HG03460 (cell line): ENCODE data around the gene MAP7D2.

Experiments
- ATAC-seq: cut with Tn5 transposase; IDR thresholded peaks from one replicate; pipeline ENCODE4 v1.9.1; 2021; ENCODE audit not compliant: unreplicated experiment

MAP7D2 gene

GRCh38 chrX:20116087-20116576 is 575 bp downstream of the MAP7D2 start:
- no peak for ATAC-seq

- no peak for ATAC-seq
These were observed 4.5 kb downstream of the MAP7D2 start for GRCh38 chrX:20112022-20112774.

DNA sequence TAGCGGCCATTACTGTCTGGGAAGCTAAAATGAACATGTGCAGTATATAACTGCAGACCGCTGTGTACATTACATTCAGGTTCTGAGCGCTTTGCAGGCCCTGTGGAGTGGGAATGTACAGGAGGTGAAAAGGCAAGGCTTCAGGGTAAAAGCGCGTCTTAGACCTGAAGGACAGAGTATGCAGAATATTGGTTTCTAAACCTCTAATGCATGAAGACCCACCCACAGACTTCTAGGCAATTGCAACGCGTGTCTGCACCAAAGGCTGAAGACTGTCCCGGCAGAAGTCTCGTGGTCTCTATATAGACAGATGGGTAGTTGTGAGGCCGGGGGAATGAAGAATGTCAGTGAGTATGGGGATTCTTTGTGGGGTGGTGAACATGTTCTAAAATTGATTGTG is 5.4 kb downstream of the MAP7D2 start:
- ATAC-seq: no peak

DNA sequence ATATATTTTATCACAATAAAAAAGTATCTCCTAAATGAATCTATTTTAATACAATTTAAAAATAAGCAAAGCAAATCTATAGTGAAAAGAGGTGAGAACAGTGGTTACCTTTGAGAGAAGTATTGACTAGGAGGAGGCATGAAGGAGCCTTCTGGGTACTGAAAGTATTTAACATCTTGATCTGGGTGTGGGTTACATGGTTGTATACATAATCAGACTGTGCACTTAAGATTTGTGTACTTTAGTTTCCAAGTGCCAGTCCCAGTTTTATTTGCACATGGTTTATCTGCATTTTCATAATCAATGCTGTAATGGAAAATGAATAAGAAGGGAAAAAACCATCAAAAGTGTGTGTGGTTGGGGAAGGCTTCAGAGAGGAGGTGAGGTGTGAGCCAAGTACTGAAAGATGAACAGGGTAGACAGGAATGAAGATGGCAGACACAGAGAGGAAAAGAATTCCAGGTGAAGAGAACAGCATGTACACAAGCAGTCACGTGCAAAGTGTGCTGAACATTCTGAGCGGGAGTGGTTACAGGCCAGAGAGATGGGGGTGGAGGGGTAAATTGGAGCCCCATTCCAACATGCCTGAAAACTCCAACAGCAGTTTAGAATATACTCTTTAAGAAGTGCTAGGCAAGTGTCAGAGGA is 14.6 kb downstream of the MAP7D2 start:
- ATAC-seq: no peak

- ATAC-seq: no peak
These were observed 25.2 kb downstream of the MAP7D2 start for GRCh38 chrX:20091499-20091898.

GRCh38 chrX:20089845-20090244 is 26.9 kb downstream of the MAP7D2 start:
- no peak for ATAC-seq

GRCh38 chrX:20080277-20080676 is 36.4 kb downstream of the MAP7D2 start:
- no peak for ATAC-seq

DNA sequence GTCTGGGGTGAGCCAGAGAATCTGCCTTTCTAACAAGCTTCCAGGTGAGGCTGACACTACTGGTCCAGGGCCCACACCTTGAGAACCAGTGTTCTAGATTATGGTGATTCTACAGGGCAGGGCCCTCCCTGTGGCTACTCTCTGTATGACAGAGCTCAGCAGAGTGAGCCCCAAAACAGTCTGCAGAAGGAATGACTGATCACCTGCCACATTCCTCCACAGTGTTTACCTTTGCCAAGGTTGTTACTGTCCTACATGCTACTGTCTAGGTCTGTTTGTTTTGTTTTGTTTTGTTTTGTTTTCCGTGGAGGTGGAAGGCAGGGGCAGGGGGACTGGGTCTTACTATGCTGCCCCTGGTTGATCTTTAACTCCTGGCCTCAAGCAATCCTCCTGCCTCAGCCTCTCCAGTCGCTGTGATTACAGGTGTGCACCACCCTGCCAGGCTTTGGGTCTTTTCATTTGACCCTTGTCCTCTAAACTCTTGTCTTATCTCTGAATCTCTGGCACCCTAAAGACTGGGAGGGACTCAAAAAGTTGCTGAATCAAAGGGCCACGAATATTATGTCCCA is 45.1 kb downstream of the MAP7D2 start:
- ATAC-seq: no peak

DNA sequence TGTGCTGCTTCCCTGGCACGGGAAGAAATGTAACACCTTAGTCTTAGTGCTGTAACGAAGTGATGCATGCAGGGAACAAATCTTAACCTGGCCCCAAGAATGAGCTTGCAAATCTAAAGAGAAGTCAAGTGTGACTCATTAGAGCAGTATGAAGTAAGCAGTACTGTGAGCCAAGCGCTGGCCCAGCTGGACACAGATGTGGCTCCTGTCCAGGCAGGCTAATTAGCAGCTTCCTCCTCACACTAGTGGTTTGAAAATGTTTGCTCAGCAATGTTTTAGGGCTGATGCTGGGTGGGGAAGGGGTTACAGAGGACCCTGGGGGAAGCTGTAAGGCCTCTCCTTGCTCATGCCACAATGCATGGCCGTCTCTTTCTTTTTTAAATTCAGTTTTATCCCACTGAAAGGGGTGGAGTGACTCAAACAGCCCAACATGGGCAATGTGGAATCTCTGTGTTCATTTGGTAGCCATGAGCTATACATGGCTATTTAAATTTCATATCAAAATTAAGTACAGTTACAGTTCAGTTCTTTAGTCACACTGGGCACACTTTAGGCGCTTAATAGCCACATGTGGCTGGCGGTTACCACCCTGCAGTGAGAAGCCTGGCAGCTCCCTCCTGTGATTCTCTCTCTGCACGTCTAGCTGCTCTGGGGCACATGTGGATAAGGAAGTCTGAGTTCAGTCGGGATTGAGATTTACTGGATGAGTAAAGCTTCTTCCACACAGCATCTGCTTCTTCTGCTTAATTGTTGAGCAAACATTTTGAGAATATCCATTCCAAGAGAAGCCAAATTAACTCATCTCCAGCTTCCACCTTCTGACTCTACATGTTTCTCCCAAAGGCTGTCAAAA is 48.8 kb downstream of the MAP7D2 start:
- ATAC-seq: no peak

DNA sequence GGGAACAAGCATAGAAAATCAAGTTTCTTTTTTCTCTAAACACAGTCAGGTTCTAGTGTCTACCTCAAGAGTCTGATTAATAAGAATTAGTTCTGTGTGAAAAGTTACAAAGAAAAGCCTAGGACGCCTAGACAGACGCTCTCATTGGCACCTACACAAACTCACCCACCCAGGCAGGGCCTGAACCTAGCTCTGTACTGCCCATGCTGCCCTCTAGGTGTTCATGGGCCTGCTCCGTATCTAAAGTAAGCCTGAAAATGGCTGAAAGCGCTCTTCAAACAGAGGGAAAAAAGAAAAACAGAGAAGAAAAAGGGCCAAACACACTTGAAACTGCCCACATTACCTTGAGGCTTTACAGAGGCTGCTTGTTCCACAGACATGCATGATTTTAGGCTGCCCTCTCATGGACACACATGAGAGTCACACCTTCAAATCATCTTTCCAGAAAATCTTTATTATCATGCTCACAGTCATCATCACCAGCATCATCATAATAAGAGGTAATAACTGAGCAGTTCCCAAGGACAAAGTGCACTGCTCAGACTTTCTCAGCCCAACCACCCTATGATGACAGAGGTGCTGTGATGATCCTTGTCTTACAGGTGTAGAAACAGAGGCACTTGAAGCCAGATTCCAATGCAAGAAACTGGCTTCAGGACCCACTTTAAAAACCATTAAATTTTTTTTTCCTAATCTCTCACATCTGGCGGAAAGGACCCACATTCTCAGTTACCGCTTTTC is 49.6 kb downstream of the MAP7D2 start:
- no peak for ATAC-seq

GRCh38 chrX:20063716-20064351 is 52.9 kb downstream of the MAP7D2 start:
- no peak for ATAC-seq

- no peak for ATAC-seq
These were observed 53.6 kb downstream of the MAP7D2 start for GRCh38 chrX:20063153-20063552.

DNA sequence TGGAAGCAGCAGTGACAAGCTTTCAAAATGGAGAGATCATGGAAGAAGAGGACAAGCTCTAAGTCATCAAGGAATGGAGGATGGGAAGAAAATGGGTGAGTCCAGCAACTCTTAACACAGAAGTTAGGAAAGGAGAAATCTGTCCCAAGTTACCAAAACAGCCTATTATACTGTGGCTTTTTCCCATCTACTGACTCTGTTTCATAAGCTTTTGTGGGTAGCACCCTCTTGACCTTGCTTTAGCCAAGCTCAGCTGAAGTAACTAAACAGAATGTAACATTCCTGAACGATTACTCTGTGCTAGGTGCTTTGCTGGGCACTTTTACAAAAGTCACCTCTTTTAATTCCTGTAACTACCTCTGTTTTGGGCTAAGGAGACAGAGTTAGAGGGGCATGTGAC is 54.9 kb downstream of the MAP7D2 start:
- ATAC-seq: no peak

- peak; percentile 74 for ATAC-seq
These were observed 55.6 kb downstream of the MAP7D2 start for GRCh38 chrX:20060961-20061748.

GRCh38 chrX:20059467-20060128 is 57.1 kb downstream of the MAP7D2 start:
- ATAC-seq: no peak

- no peak for ATAC-seq
These were observed 59.2 kb downstream of the MAP7D2 start for GRCh38 chrX:20057479-20057878.

GRCh38 chrX:20056704-20057103 is 60.0 kb downstream of the MAP7D2 start:
- peak; percentile 41 for ATAC-seq

DNA sequence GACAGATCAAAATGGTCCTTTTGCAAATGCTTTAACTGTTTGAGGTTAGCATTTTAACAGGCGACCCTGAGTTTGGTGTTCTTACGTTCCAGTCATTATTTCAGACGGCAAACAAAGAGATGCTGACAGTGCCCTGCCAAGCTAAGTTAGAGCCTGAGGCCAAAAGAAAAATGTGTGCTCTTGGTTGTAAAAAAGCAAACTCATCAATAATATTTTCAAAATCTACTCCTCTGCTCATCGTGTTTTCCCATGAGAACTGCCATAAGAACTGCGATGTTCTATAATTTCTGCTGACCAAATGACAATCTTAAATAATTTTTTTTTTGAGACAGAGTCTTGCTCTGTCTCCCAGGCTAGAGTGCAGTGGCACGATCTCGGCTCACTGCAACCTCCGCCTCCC is 63.2 kb downstream of the MAP7D2 start:
- no peak for ATAC-seq

- ATAC-seq: no peak
These were observed 69.8 kb downstream of the MAP7D2 start for GRCh38 chrX:20046864-20047263.
